HG03520 (cell line): ENCODE results near the gene GFER.
A peak's percentile ranks its signal among the peaks of the same experiment; 100 is the strongest.
"Not testable (repeated sequence)": the region's sequence is repeated elsewhere in the genome, so short reads cannot be mapped to it uniquely, and the experiment has no call there.

Source experiments
- ATAC-seq: cut with Tn5 transposase; IDR thresholded peaks from one replicate; pipeline ENCODE4 v1.9.1; 2021; ENCODE audit warnings: mild to moderate bottlenecking, moderate library complexity; ENCODE audit not compliant: unreplicated experiment

The GFER gene

GRCh38 chr16:2004795-2005517 lies 21.0 kb downstream of the GFER start:
- ATAC-seq: no peak

- ATAC-seq: no peak
These were observed 21.7 kb downstream of the GFER start for GRCh38 chr16:2005646-2006045.

- ATAC-seq: no peak
These were observed 22.3 kb downstream of the GFER start for GRCh38 chr16:2006317-2006716.

- ATAC-seq: no peak
These were observed 23.3 kb downstream of the GFER start for GRCh38 chr16:2007081-2007836.

GRCh38 chr16:2008009-2008526 lies 24.1 kb downstream of the GFER start:
- ATAC-seq: no peak

- ATAC-seq: no peak
These were observed 24.7 kb downstream of the GFER start for GRCh38 chr16:2008631-2009163.

- ATAC-seq: peak; percentile 21
These were observed 25.2 kb downstream of the GFER start for GRCh38 chr16:2009164-2009711.

- ATAC-seq: peak; percentile 70
These were observed 26.0 kb downstream of the GFER start, which contains the start of gene ZNF598 for GRCh38 chr16:2009791-2010510. Gene ZNF598 (minus strand): TSS chr16:2009821.

GRCh38 chr16:2011726-2012125 lies 27.7 kb downstream of the GFER start:
- not testable (repeated sequence) for ATAC-seq

- no peak for ATAC-seq
These were observed 29.5 kb downstream of the GFER start for GRCh38 chr16:2013527-2013926.

- no peak for ATAC-seq
These were observed 31.3 kb downstream of the GFER start for GRCh38 chr16:2015117-2015946.

GRCh38 chr16:2015947-2016208 lies 31.9 kb downstream of the GFER start:
- ATAC-seq: no peak

GRCh38 chr16:2016407-2016922 lies 32.5 kb downstream of the GFER start:
- no peak for ATAC-seq

- ATAC-seq: no peak
These were observed 35.5 kb downstream of the GFER start, which contains the start of gene NPW for GRCh38 chr16:2019518-2019920. Gene NPW (plus strand): TSS chr16:2019785.

GRCh38 chr16:2019921-2020831 lies 36.2 kb downstream of the GFER start:
- no peak for ATAC-seq

- ATAC-seq: no peak
These were observed 38.7 kb downstream of the GFER start for GRCh38 chr16:2022723-2023091.

GRCh38 chr16:2023092-2024031 lies 39.4 kb downstream of the GFER start:
- ATAC-seq: peak; percentile 50

- no peak for ATAC-seq
These were observed 40.0 kb downstream of the GFER start for GRCh38 chr16:2024032-2024420.
